ENCODE results near the gene MEX3C. TPM values are rescaled to one million over a fixed set of nuclear protein-coding genes. Genes with fewer than 3 reads are reported as not detected.
A peak's percentile ranks its signal among the peaks of the same experiment; 100 is the strongest.

Gene MEX3C
- total RNA-seq, 2 donors from 2014 or later: 15.9 to 16.2 TPM

DNA sequence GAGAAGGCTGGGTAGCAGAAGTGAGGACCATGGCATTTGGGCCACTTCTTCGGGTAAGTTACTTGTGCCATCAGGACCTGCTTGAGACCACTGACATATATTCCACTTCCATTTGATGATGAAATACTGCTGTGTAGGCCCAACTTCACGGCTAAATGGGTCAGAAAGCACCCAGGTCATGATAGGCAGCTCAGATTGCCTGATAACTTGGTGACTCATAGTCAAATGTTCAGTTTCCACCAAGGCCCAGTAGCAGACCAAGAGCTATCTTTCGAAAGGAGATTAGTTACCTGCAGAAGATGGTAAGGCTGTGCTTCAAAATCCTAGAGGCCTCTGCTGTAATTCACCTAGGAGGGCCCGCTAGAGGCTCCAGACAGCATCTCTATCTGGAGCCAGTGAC is 31.8 kb upstream of the MEX3C start:
- Histone ChIP-seq H3K9me3 (no peaks in the 10 kb centered on the region), H3K4me1 (no peaks in the 10 kb centered on the region), H3K27me3 (no peaks in the 10 kb centered on the region), H3K4me3 (no peak overlapping the region), H3K27ac (no peak overlapping the region), H3K36me3 (no peaks in the 10 kb centered on the region)
- TF ChIP-seq, protein P1, sequence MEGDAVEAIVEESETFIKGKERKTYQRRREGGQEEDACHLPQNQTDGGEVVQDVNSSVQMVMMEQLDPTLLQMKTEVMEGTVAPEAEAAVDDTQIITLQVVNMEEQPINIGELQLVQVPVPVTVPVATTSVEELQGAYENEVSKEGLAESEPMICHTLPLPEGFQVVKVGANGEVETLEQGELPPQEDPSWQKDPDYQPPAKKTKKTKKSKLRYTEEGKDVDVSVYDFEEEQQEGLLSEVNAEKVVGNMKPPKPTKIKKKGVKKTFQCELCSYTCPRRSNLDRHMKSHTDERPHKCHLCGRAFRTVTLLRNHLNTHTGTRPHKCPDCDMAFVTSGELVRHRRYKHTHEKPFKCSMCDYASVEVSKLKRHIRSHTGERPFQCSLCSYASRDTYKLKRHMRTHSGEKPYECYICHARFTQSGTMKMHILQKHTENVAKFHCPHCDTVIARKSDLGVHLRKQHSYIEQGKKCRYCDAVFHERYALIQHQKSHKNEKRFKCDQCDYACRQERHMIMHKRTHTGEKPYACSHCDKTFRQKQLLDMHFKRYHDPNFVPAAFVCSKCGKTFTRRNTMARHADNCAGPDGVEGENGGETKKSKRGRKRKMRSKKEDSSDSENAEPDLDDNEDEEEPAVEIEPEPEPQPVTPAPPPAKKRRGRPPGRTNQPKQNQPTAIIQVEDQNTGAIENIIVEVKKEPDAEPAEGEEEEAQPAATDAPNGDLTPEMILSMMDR (IDR thresholded peaks at IDR 0.05): no peak
- DNase-seq (ENCODE audit: low spot score): no peak

GRCh38 chr18:51227660-51228059 is 30.2 kb upstream of the MEX3C start:
- TF ChIP-seq, protein P1 (IDR thresholded peaks at IDR 0.05): no peak
- DNase-seq (ENCODE audit: low spot score): no peak
- Histone ChIP-seq H3K9me3 (no peaks in the 10 kb centered on the region), H3K27ac (no peak overlapping the region), H3K36me3 (no peaks in the 10 kb centered on the region), H3K27me3 (no peaks in the 10 kb centered on the region), H3K4me3 (no peak overlapping the region), H3K4me1 (no peaks in the 10 kb centered on the region)

GRCh38 chr18:51226587-51227350 is 29.3 kb upstream of the MEX3C start:
- H3K4me1 ChIP-seq: no peaks in the 10 kb centered on the region
- no peaks in the 10 kb centered on the region for H3K27me3 ChIP-seq
- H3K4me3 ChIP-seq: no peak overlapping the region
- H3K9me3 ChIP-seq: no peaks in the 10 kb centered on the region
- TF ChIP-seq, protein P1 (IDR thresholded peaks at IDR 0.05): no peak
- no peaks in the 10 kb centered on the region for H3K36me3 ChIP-seq
- no peak for DNase-seq (ENCODE audit: low spot score)
- H3K27ac ChIP-seq: no peak overlapping the region

- Histone ChIP-seq H3K4me3 (no peak overlapping the region), H3K4me1 (no peaks in the 10 kb centered on the region), H3K36me3 (no peaks in the 10 kb centered on the region), H3K9me3 (no peaks in the 10 kb centered on the region), H3K27ac (no peak overlapping the region), H3K27me3 (no peaks in the 10 kb centered on the region)
- DNase-seq (ENCODE audit: low spot score): no peak
- TF ChIP-seq, protein P1 (IDR thresholded peaks at IDR 0.05): no peak
Measured at GRCh38 chr18:51226068-51226467, 28.6 kb upstream of the MEX3C start.

DNA sequence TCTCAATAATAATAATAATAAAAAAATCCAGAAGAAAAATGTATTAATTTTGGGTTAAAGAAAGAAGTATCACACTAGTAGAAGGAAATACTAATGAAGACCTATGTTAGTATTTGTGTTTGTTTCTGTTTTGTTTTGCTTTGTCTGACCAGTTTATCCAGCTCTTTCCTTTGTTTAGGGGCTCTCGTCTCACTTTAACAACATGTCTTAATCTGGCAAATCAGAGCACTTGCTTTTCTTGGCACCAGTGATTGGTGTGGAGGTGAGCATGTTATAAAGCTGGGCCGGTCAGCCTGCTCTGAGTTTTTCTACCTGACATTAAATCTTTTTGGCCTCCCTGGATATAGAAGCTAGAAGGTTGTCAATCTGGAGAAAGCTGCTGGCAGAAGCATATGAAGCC is 15.1 kb upstream of the MEX3C start:
- H3K36me3 ChIP-seq: no peaks in the 10 kb centered on the region
- H3K27ac ChIP-seq: no peak overlapping the region
- TF ChIP-seq, protein P1 (IDR thresholded peaks at IDR 0.05): no peak
- no peak overlapping the region for H3K4me3 ChIP-seq
- no peaks in the 10 kb centered on the region for H3K27me3 ChIP-seq
- no peaks in the 10 kb centered on the region for H3K9me3 ChIP-seq
- no peaks in the 10 kb centered on the region for H3K4me1 ChIP-seq
- no peak for DNase-seq (ENCODE audit: low spot score)

- no peaks in the 10 kb centered on the region for H3K9me3 ChIP-seq
- H3K36me3 ChIP-seq: no peaks in the 10 kb centered on the region
- no peak overlapping the region for H3K27ac ChIP-seq
- peak; percentile 64 for DNase-seq (ENCODE audit: low spot score)
- no peak overlapping the region for H3K4me3 ChIP-seq
- H3K27me3 ChIP-seq: no peaks in the 10 kb centered on the region
- TF ChIP-seq, protein P1 (IDR thresholded peaks at IDR 0.05): no peak
- no peaks in the 10 kb centered on the region for H3K4me1 ChIP-seq
Measured at GRCh38 chr18:51211552-51211951, 14.1 kb upstream of the MEX3C start.

Data from right atrium auricular region (tissue), 2 donors.